Measurements from ENCODE around the gene PLK5. TPM values are rescaled to one million over a fixed set of nuclear protein-coding genes. Genes with fewer than 3 reads are reported as not detected.

PLK5 gene
- polyA plus RNA-seq, 1 of the 3 experiments (the other 2 are of a cell fraction), result not detected

GRCh38 chr19:1585243-1585580 lies 61.3 kb downstream of the PLK5 start:
- no peaks in the 10 kb centered on the region for H3K9me2 ChIP-seq
- H3K27me3 ChIP-seq (ENCODE audit: insufficient read depth), result no peaks in the 10 kb centered on the region
- no peak overlapping the region for H3K9ac ChIP-seq
- CTCF ChIA-PET, result no interaction called here
- no peak overlapping the region for H2AFZ ChIP-seq (ENCODE audit: low read depth)
- no peak for DNase-seq
- peaks cover 1 to 4% of the 10 kb centered on the region in 2 experiments; a peak in 1 of 4 replicates for H3K4me1 ChIP-seq (ENCODE audit: control insufficient read depth in 1 of 2, insufficient read depth in 2 of 2, low read depth in 1 of 2, low read length in 1 of 2)
- H3K4me3 ChIP-seq (ENCODE audit: low read depth in 2 of 2, low read length in 1 of 2), result no peak overlapping the region
- H4K20me1 ChIP-seq (ENCODE audit: insufficient read depth), result peaks cover 31% of the 10 kb centered on the region; the same call in 1 of the 2 replicates
- WGBS (ENCODE audit: low lambda C conversion rate), result 96% methylated on average over 7 of the region's 13 CpGs
- H3K79me2 ChIP-seq (ENCODE audit: insufficient read depth), result peaks cover 68% of the 10 kb centered on the region
- POLR2A ChIA-PET, result no interaction called here
- H3K27ac ChIP-seq (ENCODE audit: low read depth in 2 of 2, low read length in 1 of 2), result no peak overlapping the region
- H3F3A ChIP-seq (replicated peaks; ENCODE audit: insufficient read depth), result no peaks in the 10 kb centered on the region
- H3K36me3 ChIP-seq (replicated peaks in 1 of 2; ENCODE audit: control insufficient read depth in 1 of 2, insufficient read depth in 2 of 2, low read length in 1 of 2), result peaks cover 10 to 20% of the 10 kb centered on the region in 2 experiments
- H3K9me3 ChIP-seq, result no peaks in the 10 kb centered on the region
- TF ChIP-seq SMC3 (IDR thresholded peaks at IDR 0.05; ENCODE audit: low read depth, low read length) (no peak), PBX3 (IDR thresholded peaks at IDR 0.05) (no peak), MEF2A (IDR thresholded peaks at IDR 0.05; ENCODE audit: borderline replicate concordance, low read depth) (no peak), RAD21 (IDR thresholded peaks at IDR 0.05; ENCODE audit: low read length) (no peak), GABPA (IDR thresholded peaks at IDR 0.05; ENCODE audit: low read depth) (no peak), POLR2AphosphoS5 (IDR thresholded peaks at IDR 0.05; ENCODE audit: low read depth, low read length) (no peak), FOSL2 (IDR thresholded peaks at IDR 0.05; ENCODE audit: borderline replicate concordance, low read depth) (no peak), FOXJ3 (CRISPR knock-in tag; IDR thresholded peaks at IDR 0.05) (no peak), ELF1 (IDR thresholded peaks at IDR 0.05) (no peak), JUND (IDR thresholded peaks at IDR 0.05) (no peak), RXRA (IDR thresholded peaks at IDR 0.05; ENCODE audit: borderline replicate concordance, low read depth) (no peak)
- TF ChIP-seq, protein P1, sequence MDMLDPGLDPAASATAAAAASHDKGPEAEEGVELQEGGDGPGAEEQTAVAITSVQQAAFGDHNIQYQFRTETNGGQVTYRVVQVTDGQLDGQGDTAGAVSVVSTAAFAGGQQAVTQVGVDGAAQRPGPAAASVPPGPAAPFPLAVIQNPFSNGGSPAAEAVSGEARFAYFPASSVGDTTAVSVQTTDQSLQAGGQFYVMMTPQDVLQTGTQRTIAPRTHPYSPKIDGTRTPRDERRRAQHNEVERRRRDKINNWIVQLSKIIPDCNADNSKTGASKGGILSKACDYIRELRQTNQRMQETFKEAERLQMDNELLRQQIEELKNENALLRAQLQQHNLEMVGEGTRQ (IDR thresholded peaks at IDR 0.05; ENCODE audit: borderline replicate concordance, low read depth, low read length), result no peak
- TF ChIP-seq, protein P2, sequence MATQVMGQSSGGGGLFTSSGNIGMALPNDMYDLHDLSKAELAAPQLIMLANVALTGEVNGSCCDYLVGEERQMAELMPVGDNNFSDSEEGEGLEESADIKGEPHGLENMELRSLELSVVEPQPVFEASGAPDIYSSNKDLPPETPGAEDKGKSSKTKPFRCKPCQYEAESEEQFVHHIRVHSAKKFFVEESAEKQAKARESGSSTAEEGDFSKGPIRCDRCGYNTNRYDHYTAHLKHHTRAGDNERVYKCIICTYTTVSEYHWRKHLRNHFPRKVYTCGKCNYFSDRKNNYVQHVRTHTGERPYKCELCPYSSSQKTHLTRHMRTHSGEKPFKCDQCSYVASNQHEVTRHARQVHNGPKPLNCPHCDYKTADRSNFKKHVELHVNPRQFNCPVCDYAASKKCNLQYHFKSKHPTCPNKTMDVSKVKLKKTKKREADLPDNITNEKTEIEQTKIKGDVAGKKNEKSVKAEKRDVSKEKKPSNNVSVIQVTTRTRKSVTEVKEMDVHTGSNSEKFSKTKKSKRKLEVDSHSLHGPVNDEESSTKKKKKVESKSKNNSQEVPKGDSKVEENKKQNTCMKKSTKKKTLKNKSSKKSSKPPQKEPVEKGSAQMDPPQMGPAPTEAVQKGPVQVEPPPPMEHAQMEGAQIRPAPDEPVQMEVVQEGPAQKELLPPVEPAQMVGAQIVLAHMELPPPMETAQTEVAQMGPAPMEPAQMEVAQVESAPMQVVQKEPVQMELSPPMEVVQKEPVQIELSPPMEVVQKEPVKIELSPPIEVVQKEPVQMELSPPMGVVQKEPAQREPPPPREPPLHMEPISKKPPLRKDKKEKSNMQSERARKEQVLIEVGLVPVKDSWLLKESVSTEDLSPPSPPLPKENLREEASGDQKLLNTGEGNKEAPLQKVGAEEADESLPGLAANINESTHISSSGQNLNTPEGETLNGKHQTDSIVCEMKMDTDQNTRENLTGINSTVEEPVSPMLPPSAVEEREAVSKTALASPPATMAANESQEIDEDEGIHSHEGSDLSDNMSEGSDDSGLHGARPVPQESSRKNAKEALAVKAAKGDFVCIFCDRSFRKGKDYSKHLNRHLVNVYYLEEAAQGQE (IDR thresholded peaks at IDR 0.05; ENCODE audit: low read depth, low read length), result no peak
- H3K4me2 ChIP-seq, result no peak overlapping the region

Small RNAs within 50 kb of the gene (small RNA-seq; reads per million reads assigned to genes)
- gene AC005943.2 (0 reads per million in 7 experiments), gene RN7SL477P (0 to 0.39 (median 0) reads per million in 7 experiments)

Other genes with a start within 250 kb of the PLK5 start
- gene FAM174C, start 248.5 kb upstream of the PLK5 start, polyA plus RNA-seq (2012; rRNA removed), result 53.5 and 78.0 TPM in 2 replicates
- gene EFNA2, start 238.2 kb upstream of the PLK5 start, polyA plus RNA-seq (2012; rRNA removed), result 0.67 and 1.1 TPM in 2 replicates
- gene NDUFS7, start 140.2 kb upstream of the PLK5 start, polyA plus RNA-seq (2012; rRNA removed), result 52.5 and 66.4 TPM in 2 replicates
- 76.5 and 85.3 TPM in 2 replicates for gene GAMT, start 122.5 kb upstream of the PLK5 start, polyA plus RNA-seq (2012; rRNA removed)
- gene DAZAP1, start 116.5 kb upstream of the PLK5 start, polyA plus RNA-seq (2012; rRNA removed), result 43.8 and 54.3 TPM in 2 replicates
- 2,836 and 3,749 TPM in 2 replicates for gene RPS15, start 85.7 kb upstream of the PLK5 start, polyA plus RNA-seq (2012; rRNA removed)
- gene APC2, start 74.0 kb upstream of the PLK5 start, polyA plus RNA-seq (2012; rRNA removed), result 1.3 and 1.8 TPM in 2 replicates
- gene C19orf25, start 44.9 kb upstream of the PLK5 start, polyA plus RNA-seq (2012; rRNA removed), result 23.4 and 25.3 TPM in 2 replicates
- 5.8 and 6.6 TPM in 2 replicates for gene PCSK4, start 33.7 kb upstream of the PLK5 start, polyA plus RNA-seq (2012; rRNA removed)
- 6.8 and 9.1 TPM in 2 replicates for gene REEP6, start 32.9 kb upstream of the PLK5 start, polyA plus RNA-seq (2012; rRNA removed)
- gene ADAMTSL5, start 11.1 kb upstream of the PLK5 start, polyA plus RNA-seq (2012; rRNA removed), result 5.7 and 6.3 TPM in 2 replicates
- 11.5 and 14.9 TPM in 2 replicates for gene MEX3D, start 44.2 kb downstream of the PLK5 start, polyA plus RNA-seq (2012; rRNA removed)
- 74.1 and 96.5 TPM in 2 replicates for gene MBD3, start 68.8 kb downstream of the PLK5 start, polyA plus RNA-seq (2012; rRNA removed)
- 247 and 372 TPM in 2 replicates for gene UQCR11, start 81.4 kb downstream of the PLK5 start, polyA plus RNA-seq (2012; rRNA removed)
- 81.3 and 104 TPM in 2 replicates for gene TCF3, start 128.5 kb downstream of the PLK5 start, polyA plus RNA-seq (2012; rRNA removed)
- not detected in 2 replicates for gene ONECUT3, start 229.4 kb downstream of the PLK5 start, polyA plus RNA-seq (2012; rRNA removed)

Measured in SK-N-SH (cell line).